Hindlimb muscle (tissue), 1 donor: ENCODE results near the gene SH3TC1. TPM values are rescaled to one million over a fixed set of nuclear protein-coding genes. Genes with fewer than 3 reads are reported as not detected.

Experiments
- DNase-seq: peaks from one replicate; pipeline ENCODE4 v3.0.0-alpha.2; 2013
- polyA plus RNA-seq: library from polyadenylated mRNA; unstranded; fragments of 120-200 nt; gene quantifications from one replicate; pipeline ENCODE4 v1.2.1, GENCODE V29; 2013; ENCODE audit not compliant: insufficient read length

Gene SH3TC1
- 12.1 TPM for polyA plus RNA-seq

DNA sequence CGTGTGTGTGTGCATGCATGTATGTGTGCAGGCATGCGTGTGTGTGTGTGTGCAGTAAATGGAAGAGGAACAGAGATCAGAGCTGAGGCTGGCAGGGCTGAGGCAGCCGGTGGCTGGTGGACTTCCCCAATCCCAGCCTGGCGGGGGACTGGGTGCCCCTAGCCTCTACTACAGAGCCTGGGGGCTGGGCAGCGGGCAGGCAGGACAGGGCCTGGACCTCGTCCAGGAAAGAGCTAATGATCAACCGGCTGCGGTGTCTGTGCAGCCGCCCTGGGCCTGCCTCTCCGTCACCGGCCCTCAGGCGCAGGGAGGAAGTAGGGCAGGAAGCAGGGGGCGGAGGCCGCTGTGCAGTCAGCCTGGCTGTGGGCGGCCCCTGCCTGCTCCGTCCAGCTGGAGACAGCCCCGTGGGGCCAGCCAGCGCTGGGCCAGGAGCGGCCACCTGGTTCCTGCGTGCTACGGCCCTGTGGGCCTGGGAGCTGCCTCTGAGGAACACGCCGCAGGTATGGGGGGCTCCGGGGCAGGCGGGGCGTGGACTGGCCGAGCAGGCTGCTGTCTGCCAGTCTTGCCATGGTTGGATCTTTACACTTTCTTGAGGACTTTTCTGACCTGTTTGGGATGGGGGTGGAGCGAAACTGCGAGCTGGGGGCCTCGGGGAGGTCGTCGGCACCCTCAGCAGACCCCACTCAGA, at the start of gene SH3TC1:
Gene SH3TC1 (plus strand): TSS at position 385 of the 688 bp plus-strand sequence. CDS start 5,905 bp downstream, outside the sequence.
- DNase-seq = peak; percentile 88

DNA sequence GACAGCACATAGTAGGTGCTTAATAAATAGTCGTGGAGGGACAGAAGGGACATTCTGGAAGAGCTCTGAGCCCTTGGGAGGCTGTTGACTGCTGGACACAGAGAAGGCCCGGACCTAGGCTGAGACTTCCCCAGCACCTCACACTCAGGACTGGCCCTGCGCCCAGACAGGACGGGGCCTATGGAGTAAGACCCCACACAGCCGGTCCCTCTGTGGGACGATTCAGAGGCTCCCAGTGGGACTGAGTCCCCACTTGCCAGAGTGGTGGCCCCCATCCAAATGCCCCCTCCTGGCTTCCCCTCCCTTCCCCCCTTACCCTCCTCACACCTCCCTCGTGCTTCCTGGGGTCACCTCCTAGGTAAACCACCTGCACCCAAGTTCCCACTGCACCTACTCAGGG, 49.4 kb upstream of the SH3TC1 start:
- no peak for DNase-seq

- no peak for DNase-seq
These were observed 48.7 kb upstream of the SH3TC1 start for GRCh38 chr4:8150152-8151090.

- DNase-seq = no peak
These were observed 47.9 kb upstream of the SH3TC1 start for GRCh38 chr4:8151165-8151650.

GRCh38 chr4:8152090-8152864, 46.8 kb upstream of the SH3TC1 start:
- no peak for DNase-seq

- no peak for DNase-seq
These were observed 46.2 kb upstream of the SH3TC1 start for GRCh38 chr4:8152865-8153257.

- no peak for DNase-seq
These were observed 45.6 kb upstream of the SH3TC1 start for GRCh38 chr4:8153441-8153840.

DNA sequence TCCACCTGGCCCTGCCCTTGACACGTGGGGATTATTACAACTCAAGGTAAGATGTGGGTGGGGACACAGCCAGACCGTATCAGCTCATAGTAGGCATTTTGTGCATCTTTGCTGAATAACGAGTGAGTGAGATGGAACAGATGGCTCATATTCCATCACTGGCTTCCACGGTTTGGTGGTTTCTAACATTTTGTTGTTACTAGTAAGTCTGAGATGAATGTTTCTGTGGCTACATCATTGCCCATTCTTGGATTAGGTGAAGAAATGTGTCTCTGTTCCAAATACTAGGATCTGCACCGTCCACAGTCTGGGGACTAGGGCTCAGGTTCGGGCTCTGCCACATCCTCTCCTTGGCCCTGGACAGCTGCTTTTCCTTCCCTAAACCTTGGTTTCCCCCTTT, 44.0 kb upstream of the SH3TC1 start:
- DNase-seq = no peak

- DNase-seq = no peak
These were observed 43.2 kb upstream of the SH3TC1 start for GRCh38 chr4:8155660-8156421.

- no peak for DNase-seq
These were observed 42.5 kb upstream of the SH3TC1 start for GRCh38 chr4:8156617-8157016.

GRCh38 chr4:8157496-8157895, 41.6 kb upstream of the SH3TC1 start:
- no peak for DNase-seq

DNA sequence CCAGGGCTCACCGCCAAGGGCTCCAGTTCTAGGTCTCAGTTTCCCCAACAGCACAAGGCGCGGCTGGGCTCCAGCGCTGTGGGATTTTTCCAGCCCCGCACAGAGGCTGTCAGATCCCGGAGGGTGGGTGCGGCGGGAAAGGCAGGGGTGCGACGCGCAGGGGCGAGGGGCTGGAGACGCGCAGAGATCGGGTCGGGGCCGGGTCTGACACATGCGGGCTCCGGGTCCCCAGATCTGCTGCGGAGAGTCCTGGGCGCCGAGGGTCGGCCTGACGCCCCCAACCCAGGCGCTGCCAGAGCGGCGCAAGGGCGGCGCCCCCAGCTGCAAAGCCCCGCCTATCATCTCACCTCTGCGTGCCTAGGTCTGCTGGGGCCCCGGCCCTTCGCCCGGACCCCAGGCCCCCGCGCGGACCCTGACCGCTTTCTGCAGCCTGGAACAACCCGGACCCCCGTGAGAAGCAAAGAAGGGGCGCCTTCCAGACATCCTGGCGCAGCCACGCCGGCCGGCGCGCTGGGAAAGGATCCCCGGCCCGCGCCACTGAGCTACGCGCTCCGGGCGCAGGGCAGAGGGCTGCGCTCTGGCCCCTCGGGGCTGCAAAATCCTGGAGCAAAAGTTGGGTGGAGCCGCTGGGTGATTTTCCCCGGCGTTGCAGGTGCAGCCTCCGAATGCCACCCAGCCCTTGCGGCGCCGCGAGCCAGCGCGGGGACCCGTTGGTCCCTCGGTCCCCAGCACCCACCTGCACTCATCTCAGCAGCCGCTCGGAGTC, 41.0 kb upstream of the SH3TC1 start:
- DNase-seq = no peak

- DNase-seq = peak; percentile 98
These were observed 40.2 kb upstream of the SH3TC1 start, which contains the start of gene ABLIM2 for GRCh38 chr4:8158710-8159536. ABLIM2 (minus strand) TSS chr4:8158813; CDS start chr4:8158689, 124 bp downstream.

DNA sequence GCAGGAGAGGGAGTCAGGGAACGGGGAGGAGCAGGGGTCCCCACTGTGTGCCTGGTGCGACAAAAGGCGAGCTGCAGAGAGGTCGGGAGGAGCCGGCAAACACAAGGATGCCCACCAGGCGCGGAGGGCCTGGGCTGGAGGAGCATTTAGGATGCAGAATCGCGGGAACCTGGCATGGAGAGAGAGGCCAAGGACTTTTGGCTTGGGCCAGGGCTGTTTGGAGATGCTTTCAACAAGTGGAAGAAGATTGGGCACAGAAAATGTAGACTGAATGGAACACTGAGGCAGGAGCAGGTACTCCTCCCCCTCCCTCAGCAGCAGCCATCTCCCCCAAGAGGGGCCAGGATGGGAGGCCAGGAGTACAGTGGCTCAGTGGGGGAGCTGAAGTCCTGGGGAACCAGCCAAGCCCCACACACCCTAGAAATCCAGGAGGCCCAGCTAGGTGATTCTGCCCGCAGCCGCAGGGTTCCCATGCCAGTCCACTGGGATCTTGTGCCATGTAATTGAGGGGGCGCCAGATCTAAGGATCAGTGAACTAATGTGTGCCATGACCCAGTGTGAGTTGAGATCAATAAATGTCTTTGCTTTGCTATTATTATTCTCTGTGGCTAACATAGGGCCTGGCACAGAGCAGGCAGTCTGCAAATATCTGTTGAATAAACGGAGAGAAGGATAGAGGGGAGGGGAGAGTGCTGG, 39.4 kb upstream of the SH3TC1 start:
- no peak for DNase-seq

- DNase-seq = no peak
These were observed 38.9 kb upstream of the SH3TC1 start for GRCh38 chr4:8160233-8160560.

- no peak for DNase-seq
These were observed 38.5 kb upstream of the SH3TC1 start for GRCh38 chr4:8160572-8160971.

- DNase-seq = no peak
These were observed 36.5 kb upstream of the SH3TC1 start for GRCh38 chr4:8162625-8163024.

DNA sequence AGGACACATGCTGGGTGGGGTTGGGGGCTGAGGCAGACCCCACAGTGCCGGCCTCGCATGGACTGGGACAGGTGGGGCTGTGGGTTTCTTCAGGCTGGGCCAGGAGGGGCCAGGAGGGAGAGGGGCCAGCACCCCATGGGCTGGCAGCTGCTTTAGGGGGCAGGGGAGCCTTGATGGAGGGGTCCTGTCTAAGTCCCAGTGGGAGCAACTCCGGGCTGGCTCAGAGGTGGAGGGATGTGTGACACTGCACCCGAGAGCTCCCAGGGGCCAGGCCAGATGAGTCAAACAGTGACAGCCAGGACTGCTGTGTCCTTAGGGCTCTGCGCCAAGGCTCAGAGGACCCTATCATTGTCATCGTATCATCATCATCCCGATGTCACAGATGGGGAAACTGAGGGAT, 36.1 kb upstream of the SH3TC1 start:
- no peak for DNase-seq

DNA sequence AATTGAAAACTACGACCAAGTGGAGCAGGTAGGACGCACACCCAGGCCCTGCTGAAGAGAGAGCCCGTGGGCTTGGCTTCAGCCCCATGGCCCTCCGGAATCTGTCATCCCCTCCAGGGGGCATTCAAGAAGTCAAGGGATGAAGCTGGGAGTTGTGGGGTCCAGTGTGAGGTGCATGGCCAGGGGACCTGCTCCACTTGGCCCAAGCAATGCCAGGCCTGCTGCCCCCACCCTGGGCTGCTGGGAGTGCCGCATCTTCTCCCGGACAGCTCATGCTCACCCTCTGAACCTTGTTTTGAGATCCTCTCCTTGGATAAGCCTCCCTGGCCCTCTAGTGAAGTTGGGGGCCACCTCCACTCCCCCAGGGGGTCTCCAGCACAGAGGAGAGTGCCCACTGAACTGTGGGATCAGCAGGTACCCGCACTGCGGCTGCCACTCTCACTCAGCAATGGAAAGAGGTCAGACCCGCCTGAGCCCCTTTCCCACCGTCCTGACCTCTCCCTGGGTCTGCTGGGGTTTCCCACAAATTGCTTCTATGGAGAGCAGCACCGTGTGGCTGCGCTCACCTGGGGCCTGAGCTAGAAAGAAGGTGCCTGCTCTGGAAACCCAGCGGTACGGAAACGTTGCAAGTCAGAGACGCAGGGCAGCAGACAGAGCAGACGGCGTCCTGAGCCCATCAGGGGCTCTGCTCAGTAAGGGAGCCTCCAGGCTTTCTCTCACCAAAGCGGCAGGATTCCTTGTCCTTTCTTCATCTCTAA, 35.5 kb upstream of the SH3TC1 start:
- DNase-seq = no peak
